Left lobe of liver (tissue), 2 donors: ENCODE results near the gene EIF3J. TPM values are rescaled to one million over a fixed set of nuclear protein-coding genes. Genes with fewer than 3 reads are reported as not detected.
"Not testable (repeated sequence)": the region's sequence is repeated elsewhere in the genome, so short reads cannot be mapped to it uniquely, and the experiment has no call there.

Experiments
- ATAC-seq: fragments of 200-7000 bp; cut with Tn5 transposase; one replicate; pipeline ENCODE4 v1.9.1; 2020; ENCODE audit warnings: mild to moderate bottlenecking, moderate library complexity
- DNase-seq: peaks from one replicate; pipeline ENCODE4 v3.0.0-alpha.2; 2020; ENCODE audit warnings: low spot score
- total RNA-seq: library from RNA; stranded (reverse); gene quantifications from one replicate; pipeline ENCODE4 v1.2.1, GENCODE V29; 2021
- donor health status: DM: no; HTN: no; CAD: no; lungs with moderate emphysema.
- donor health status: DM: no; HTN: yes; CAD: no.

EIF3J gene, protein sequence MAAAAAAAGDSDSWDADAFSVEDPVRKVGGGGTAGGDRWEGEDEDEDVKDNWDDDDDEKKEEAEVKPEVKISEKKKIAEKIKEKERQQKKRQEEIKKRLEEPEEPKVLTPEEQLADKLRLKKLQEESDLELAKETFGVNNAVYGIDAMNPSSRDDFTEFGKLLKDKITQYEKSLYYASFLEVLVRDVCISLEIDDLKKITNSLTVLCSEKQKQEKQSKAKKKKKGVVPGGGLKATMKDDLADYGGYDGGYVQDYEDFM
- total RNA-seq: 33.0 TPM

DNA sequence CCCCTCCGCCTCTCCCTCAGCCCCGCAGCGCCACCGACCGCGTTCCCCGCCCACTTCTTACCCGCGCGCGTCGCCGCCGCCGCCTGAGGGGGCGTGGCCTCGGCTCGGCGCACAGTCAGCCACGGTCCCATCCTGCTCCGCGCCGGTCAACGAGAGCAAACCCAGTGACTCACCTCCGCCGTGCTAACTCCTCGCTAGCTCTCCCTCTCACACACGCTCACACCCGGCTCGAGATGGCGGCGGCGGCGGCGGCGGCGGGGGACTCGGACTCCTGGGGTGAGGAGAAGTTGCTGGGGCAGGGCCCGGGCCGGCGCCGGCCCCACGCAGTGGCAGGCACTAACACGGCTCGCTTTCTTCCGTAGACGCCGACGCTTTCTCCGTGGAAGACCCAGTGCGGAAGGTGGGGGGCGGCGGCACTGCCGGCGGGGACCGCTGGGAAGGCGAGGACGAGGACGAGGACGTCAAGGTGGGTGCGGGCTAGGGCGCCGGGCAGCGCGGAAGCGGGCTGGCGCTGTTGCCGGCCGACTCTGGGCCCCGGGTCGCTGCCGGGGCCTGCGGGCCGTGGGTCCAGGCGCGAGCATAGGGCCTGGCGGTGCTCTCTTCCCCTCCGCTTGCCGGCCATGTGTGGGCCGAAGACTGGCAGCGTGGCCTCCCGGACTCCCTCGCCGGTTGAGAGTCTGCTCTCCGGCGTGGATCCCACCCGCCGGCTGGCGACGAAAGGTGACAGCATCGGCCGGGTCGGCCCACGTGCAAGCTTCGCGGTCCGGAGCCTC lies at the start of gene EIF3J:
TSS of gene EIF3J (plus strand) at position 186 of the 773 bp plus-strand sequence. CDS start at position 234, 48 bp downstream.
- ATAC-seq (peak; percentile 88), DNase-seq (peak; percentile 96)

DNA sequence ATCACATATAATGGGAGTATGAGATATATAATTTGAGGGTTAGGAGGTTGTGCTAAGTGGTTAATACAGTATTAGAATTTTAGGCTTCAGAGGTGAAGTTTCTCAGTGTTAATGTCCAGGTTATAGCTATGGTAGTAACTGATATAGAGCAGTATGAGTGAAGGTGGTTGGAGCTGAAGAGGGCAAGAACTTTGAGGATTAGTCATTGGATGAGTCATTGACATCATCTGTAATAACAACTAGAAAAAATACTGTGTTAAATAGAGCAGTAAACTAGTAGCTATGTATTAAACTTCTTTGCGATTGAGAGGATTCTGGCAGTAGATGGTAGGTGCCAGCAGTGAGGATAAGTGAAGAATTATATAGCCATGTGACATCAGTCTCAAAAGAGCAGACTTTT lies 47.5 kb upstream of the EIF3J start:
- ATAC-seq: no peak
- no peak for DNase-seq

DNA sequence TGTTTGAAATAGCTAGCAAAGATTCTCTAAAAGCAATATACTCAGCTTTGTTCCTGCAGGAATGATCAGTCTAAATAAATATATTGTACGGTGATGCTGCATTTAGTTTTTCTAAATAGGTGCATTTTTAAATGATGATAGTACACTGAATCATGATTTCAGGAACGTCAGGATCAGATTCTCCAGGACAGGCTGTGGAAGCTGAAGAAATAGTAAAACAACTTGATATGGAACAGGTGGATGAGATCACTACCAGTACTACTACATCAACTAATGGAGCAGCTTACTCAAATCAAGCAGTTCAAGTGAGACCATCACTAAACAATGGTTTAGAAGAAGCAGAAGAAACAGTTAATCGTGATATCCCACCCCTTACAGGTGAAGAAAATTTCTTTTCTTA lies 46.3 kb upstream of the EIF3J start:
- DNase-seq (no peak), ATAC-seq (no peak)

DNA sequence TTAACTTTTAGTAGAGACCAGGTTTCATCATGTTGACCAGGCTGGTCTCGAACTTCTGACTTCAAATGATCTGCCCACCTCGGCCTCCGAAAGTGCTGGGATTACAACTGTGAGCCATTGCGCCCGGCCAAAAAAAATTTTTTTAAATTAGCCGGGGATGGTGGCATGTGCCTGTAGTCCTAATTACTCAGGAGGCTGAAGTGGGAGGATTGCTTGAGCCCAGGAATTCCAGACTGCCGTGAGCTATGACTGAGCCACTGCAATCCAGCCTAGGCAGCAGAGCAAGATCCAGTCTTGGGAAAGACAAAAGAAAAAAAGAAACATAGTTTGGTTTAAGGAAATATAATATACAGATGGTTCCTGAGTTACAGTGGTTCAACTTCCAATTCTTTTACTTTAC lies 44.9 kb upstream of the EIF3J start:
- no peak for ATAC-seq

DNA sequence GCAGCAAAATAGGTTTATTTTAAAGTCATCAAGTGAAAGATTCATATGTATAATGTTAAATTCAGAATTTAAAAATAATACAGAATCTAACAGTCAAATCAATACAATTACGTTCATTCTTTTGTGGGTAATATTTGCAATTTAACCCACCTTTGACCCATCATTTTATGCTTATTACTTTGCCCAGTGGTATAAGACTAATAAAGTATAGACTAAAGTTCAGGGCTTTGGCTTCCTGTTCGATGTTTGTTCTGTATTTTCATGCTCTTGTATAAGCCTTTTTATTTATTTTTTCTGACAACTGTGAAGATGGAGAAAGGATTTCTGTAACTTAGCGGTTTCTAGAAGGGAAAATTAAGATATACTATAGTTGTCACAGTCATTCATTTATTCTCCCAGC lies 44.3 kb upstream of the EIF3J start:
- DNase-seq: no peak
- no peak for ATAC-seq

More for the DNA sequence above, 44.9 kb upstream of the EIF3J start:
- no peak for DNase-seq

GRCh38 chr15:44495562-44495961 lies 41.4 kb upstream of the EIF3J start:
- DNase-seq (no peak), ATAC-seq (no peak)

DNA sequence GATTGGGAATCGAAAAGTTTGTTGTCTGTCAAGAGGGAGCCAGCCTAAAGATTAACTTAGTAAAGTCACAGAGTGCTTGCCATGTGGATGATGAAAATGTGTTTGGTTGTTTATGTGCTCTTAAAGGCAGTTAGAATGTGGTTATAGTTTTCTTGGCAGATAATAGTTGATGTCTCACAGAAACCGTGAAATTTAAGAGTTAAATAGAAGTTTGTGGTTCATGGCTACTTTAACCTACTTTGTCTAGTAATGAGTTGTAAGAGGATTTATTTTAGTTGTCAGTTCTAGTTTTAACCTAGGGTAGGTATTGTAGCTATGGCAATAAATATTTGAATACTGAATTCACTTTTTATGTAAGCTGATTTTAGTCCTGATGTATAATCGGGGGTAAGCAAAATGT lies 36.4 kb upstream of the EIF3J start:
- ATAC-seq (no peak), DNase-seq (no peak)

DNA sequence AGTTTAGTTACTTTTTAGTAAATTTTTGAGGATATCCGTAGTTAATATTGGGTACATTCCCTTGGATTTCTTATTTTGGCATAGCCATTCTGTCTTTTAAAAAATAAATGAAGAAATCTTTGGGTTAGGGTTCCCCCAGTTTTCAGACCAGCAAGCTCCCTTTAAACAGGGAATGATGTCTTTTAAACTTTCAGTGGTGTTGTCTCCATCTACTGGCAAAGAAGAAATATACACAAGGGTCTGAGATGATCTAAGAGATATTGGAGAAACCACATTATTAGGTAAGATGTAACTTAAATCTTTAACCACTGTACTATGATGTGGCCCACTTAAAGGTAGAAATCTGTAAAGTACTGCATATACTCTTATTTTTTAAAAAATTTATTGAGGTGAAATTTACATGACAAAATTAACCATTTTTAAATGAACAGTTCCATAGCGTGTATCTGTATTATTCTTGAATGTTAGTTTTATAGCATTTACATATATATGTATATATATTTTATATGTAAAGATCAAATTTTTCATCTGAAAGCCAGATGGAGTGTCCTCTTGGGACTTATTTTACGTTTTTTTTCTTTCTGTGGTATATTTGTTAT lies 35.1 kb upstream of the EIF3J start:
- peak; percentile 79 for ATAC-seq

GRCh38 chr15:44516436-44516835 lies 20.5 kb upstream of the EIF3J start:
- no peak for DNase-seq
- ATAC-seq: no peak

More for the DNA sequence above, 35.1 kb upstream of the EIF3J start:
- no peak for DNase-seq

DNA sequence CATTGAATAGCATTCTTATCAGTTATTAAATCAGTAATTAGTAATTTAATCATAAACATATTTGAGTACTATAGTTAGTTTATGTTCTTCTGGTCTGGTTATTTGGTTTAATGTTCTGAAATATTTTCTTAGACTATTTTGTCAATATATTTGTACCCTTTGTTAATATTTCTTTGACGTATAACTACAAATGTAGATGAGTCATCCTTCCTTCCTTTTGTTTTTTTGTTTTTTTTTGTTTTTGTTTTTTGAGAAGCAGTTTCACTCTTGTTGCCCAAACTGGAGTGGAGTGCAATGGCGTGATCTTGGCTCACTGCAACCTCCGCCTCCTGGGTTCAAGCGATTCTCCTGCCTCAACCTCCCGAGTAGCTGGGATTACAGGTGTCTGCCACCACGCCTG lies 17.4 kb upstream of the EIF3J start:
- ATAC-seq: no peak
- DNase-seq: no peak

DNA sequence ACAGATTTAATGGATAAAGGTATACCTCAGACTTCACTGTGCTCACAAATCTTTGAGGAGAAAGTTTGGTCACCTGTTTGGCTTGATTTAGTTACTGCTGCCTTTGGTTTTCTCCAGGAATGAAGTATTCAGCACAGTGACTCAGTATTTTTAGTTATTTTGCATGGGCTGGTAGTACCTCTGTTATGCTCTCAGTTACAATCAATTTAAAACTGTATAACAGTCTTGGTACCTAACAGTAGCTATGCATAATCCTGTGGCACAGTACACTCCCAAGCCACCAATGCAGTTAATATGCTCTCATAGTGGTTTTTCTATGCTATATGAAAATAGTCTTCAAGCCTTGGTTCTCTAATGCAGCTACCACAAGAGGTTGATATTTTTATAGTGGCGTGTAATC lies 11.9 kb upstream of the EIF3J start:
- no peak for DNase-seq
- ATAC-seq: no peak

DNA sequence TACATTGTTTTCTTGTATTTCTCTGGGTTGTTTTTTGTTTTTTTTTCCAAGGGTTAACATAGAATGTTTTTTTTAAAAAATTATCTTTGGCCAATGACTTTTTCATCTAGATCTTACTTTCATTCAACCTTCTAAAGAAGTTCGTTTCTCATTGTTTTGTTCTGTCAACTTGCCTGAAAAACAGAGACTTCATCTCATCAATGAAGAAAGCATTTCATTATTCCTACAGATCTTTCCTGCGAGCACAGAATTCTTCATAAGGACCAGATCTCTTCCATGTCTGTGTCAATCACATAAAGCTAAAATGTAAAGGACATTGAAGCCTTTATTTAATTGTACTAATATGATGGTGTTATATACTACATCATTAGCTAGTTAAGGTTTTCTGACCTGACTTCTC lies 9.7 kb upstream of the EIF3J start:
- ATAC-seq (no peak), DNase-seq (no peak)

- no peak for DNase-seq
- no peak for ATAC-seq
Observed at GRCh38 chr15:44529864-44530604, 6.9 kb upstream of the EIF3J start.

DNA sequence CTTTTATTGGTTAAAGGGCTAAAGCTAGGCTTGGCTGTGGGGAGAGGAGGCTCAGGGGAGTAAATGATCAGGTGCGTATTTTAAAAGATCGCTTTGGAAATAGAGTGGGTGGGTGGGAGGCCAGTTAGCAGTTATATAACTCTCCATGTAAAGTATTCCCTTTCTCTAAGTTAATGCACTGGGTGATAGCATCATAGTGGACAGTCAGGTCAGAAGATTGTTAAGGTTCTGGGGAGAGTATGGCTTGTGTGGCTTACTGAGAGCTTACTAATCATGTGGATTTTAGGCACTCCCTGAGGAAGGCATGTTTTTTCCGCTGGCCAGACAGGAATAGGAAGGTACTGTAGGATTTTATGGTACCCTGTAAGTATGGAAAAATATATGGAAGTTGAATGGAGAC lies 6.3 kb upstream of the EIF3J start:
- DNase-seq (no peak), ATAC-seq (no peak)

- not testable (repeated sequence) for ATAC-seq, DNase-seq
Observed at GRCh38 chr15:44532275-44532674, 4.7 kb upstream of the EIF3J start.

DNA sequence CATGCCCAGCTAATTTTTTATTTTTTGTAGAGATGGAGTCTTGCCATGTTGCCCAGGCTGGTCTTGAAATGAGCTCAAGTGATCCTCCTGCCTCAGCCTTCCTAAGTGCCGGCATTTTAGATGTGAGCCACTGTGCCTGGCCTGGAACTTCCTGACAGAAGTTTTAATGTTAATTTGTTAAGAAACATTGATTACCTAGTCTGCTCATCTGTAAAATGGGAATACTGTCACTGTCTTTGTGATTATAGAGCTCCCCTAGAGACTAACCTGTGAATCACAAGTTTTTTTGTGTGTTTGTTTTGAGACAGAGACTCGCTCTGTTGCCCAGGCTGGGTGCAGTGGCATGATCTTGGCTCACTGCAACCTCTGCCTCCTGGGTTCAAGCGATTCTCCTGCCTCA lies 4.3 kb upstream of the EIF3J start:
- DNase-seq: no peak
- no peak for ATAC-seq

GRCh38 chr15:44535092-44535491 lies 1.9 kb upstream of the EIF3J start:
- no peak for DNase-seq
- no peak for ATAC-seq

DNA sequence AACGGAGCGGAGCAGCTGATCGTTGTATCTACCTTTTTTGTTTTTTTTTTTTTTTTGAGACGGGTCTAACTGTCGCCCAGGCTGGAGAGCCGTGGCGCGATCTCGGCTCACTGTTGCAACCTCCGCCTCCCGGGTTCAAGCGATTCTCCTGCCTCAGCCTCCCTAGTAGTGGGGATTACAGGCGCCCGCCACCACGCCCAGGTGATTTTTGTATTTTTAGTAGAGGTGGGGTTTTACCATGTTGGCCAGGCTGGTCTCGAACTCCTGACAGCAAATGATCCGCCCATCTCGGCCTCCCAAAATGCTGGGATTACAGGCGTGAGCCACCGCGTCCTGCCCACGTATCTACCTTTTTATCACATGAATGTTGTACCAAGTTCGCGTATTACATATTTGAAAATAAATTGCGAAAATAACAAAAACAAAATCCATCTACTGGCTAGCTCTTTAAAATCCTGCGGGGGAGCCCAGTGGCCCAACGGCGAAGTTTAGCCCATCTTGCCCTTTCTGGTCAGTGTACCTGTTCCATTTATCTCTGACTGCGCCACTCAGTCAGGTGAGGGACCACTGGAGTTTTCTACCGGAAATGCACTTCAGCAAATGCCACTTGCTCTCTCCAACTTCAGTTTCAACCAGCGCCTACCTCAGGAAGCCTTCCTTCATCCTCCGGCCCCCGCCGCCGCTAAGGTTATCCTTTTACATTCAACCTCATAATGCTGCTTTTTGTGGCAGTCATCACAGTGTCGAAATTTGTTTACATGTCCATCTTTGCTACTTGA lies 1.2 kb upstream of the EIF3J start:
- DNase-seq: no peak
- ATAC-seq: peak; percentile 2

DNA sequence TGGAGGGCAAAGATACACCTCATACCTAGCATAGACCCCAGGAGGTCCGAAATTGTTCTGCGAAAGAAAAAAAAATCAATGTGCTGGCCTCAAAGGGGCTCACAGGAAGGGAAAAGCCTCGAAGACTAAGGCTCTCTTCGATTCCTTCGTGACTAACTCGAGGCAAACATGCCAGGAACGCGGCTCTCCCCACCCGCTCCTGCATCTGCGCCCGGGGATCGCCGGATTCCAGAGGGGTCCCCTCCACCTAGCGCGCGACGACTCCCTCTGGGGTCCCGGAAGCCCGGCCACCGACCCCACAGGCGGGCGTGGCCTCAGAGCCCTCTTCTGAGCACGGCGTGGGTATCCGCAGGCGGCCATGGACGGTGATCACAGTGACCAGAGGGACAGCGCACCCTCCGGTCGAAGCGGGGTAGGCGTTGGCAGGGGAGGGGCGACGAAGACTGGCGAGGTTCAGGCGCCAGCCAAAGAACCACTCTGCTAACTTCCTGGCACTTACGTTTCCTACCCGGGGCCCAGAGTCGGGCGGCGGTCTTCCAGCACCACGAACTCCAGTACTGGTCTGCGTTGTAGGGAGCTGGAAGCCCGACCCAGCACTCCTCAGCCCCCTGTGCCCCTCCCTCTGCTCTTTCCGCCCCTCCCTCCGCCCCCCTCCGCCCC lies 515 bp upstream of the EIF3J start:
- peak; percentile 84 for ATAC-seq
- peak; percentile 90 for DNase-seq

GRCh38 chr15:44537735-44538240 lies 841 bp downstream of the EIF3J start:
- no peak for DNase-seq
- ATAC-seq: no peak
